Right lobe of liver (tissue), 4 donors: ENCODE results near the gene TTC8.

ENCODE experiments used
- CTCF ChIP-seq, 4 donors: fragments of 200-600 bp in 3 of 4; fragments of 450-650 bp in 1 of 4; IDR thresholded peaks; one replicate each; pipeline versions ENCODE4 v1.5.1 to v1.8.0; 2016 to 2022; ENCODE audit warnings: antibody characterized with exemption in 4 of 4, mild to moderate bottlenecking in 2 of 4
- POLR2A ChIP-seq: fragments of 450-650 bp; IDR thresholded peaks from one replicate; pipeline ENCODE4 v1.6.1; 2017; ENCODE audit warnings: antibody characterized with exemption, mild to moderate bottlenecking
- donor health status: DM: no; HTN: no; CAD: no.
- donor health status: DM: no; HTN: no; CAD: no.
- donor health status: DM: no; HTN: yes; CAD: no.

GRCh38 chr14:88841741-88842140 is 17.3 kb downstream of the TTC8 start:
- no peak for TF ChIP-seq CTCF (IDR thresholded peaks at IDR 0.05)
- no peak for TF ChIP-seq POLR2A
